OCI-LY1 (cell line): ENCODE measurements around the gene DGCR8.

ENCODE experiments used
- H2AFZ ChIP-seq: fragments of 200-600 bp; sonication (generic), shearing (Covaris generic); 2 replicates; pipeline ENCODE4 v1.6.0; 2014; ENCODE audit warnings: antibody characterized with exemption, mild to moderate bottlenecking, low read length
- H3F3A ChIP-seq: fragments of 200-600 bp; sonication (generic), shearing (Covaris generic); 2 replicates; pipeline ENCODE4 v1.6.0; 2014; ENCODE audit warnings: mild to moderate bottlenecking, antibody characterized with exemption, low read length, moderate library complexity; ENCODE audit not compliant: insufficient read depth
- H3K27ac ChIP-seq: fragments of 200-600 bp; sonication (generic); 2 replicates; pipeline ENCODE4 v1.5.1; 2014; ENCODE audit warnings: low read length, mixed run types, mild to moderate bottlenecking, low read depth; ENCODE audit not compliant: poor library complexity, severe bottlenecking
- H3K27me3 ChIP-seq: fragments of 200-600 bp; sonication (generic); 2 replicates; pipeline ENCODE4 v1.6.0; 2014; ENCODE audit warnings: antibody characterized with exemption, mild to moderate bottlenecking, low read length, moderate library complexity; ENCODE audit not compliant: insufficient read depth
- H3K36me3 ChIP-seq: fragments of 200-600 bp; sonication (generic); 2 replicates; pipeline ENCODE4 v1.6.1; 2014; ENCODE audit warnings: mild to moderate bottlenecking, antibody characterized with exemption, low read length, moderate library complexity, mixed read lengths; ENCODE audit not compliant: insufficient read depth
- H3K4me1 ChIP-seq: fragments of 200-600 bp; sonication (generic); 2 replicates; pipeline ENCODE4 v1.5.1; 2014; ENCODE audit warnings: mild to moderate bottlenecking, low read length, moderate library complexity; ENCODE audit not compliant: insufficient read depth, severe bottlenecking
- H3K4me2 ChIP-seq: fragments of 200-600 bp; sonication (generic), shearing (Covaris generic); 2 replicates; pipeline ENCODE4 v1.6.1; 2014; ENCODE audit warnings: low read length
- H3K4me3 ChIP-seq: fragments of 200-600 bp; sonication (generic); 2 replicates; pipeline ENCODE4 v1.5.1; 2014; ENCODE audit warnings: low read length, low read depth, mild to moderate bottlenecking, mixed read lengths; ENCODE audit not compliant: poor library complexity, severe bottlenecking
- H3K79me2 ChIP-seq: fragments of 200-600 bp; shearing (Covaris generic); 2 replicates; pipeline ENCODE4 v1.6.1; 2016; ENCODE audit warnings: mixed run types, low read length, mixed read lengths; ENCODE audit not compliant: insufficient read depth
- H3K9ac ChIP-seq: fragments of 200-600 bp; sonication (generic), shearing (Covaris generic); 2 replicates; pipeline ENCODE4 v1.6.1; 2014; ENCODE audit warnings: mild to moderate bottlenecking, low read length, mixed read lengths
- H3K9me2 ChIP-seq: fragments of 200-600 bp; sonication (generic), shearing (Covaris generic); 2 replicates; pipeline ENCODE4 v1.6.1; 2014; ENCODE audit warnings: low read depth, mild to moderate bottlenecking, low read length, mixed read lengths
- H3K9me3 ChIP-seq: fragments of 200-600 bp; shearing (Covaris generic); 2 replicates; pipeline ENCODE4 v1.6.1; 2014; ENCODE audit warnings: low read length, mixed read lengths
- H4K20me1 ChIP-seq: fragments of 200-600 bp; sonication (generic), shearing (Covaris generic); 2 replicates; pipeline ENCODE4 v1.6.0; 2016; ENCODE audit warnings: mild to moderate bottlenecking, low read length; ENCODE audit not compliant: insufficient read depth
- EZH2 ChIP-seq: fragments of 200-600 bp; sonication (generic), shearing (Covaris generic); IDR thresholded peaks from 2 replicates; pipeline ENCODE4 v1.8.0; 2017; ENCODE audit warnings: borderline replicate concordance, mixed run types, mild to moderate bottlenecking, antibody characterized with exemption, low read length, moderate library complexity, mixed read lengths
- TF ChIP-seq, protein P1 (sequence below): fragments of 200-600 bp; sonication (generic), shearing (Covaris generic); IDR thresholded peaks from 2 replicates; pipeline ENCODE4 v1.5.1; 2017; ENCODE audit warnings: mild to moderate bottlenecking, antibody characterized with exemption, low read length, moderate library complexity, mixed read lengths

Gene DGCR8

DNA sequence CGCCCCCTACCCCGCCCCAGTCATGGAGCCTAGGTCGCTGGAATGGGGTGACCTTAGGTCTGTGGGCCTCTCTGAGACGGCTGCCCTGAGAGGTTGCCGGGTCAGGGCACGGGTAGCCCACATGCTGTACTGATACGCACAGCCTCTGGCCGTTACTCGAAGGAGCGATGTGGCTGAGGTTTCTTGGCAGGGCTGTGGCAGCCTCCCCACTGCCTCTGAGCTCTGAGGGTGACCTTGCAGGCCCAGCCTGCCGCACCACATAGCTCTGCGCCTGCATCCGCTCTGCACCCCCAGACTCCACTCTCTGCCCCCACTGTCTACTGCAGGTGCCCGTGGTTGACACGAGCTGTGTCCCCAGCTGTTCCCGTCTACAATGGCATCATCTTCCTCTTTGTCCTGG is 58.8 kb downstream of the DGCR8 start:
- no peaks in the 10 kb centered on the region for H3K79me2 ChIP-seq
- H3K4me1 ChIP-seq = peaks cover 18% of the 10 kb centered on the region
- no peak for TF ChIP-seq EZH2
- TF ChIP-seq, protein P1, sequence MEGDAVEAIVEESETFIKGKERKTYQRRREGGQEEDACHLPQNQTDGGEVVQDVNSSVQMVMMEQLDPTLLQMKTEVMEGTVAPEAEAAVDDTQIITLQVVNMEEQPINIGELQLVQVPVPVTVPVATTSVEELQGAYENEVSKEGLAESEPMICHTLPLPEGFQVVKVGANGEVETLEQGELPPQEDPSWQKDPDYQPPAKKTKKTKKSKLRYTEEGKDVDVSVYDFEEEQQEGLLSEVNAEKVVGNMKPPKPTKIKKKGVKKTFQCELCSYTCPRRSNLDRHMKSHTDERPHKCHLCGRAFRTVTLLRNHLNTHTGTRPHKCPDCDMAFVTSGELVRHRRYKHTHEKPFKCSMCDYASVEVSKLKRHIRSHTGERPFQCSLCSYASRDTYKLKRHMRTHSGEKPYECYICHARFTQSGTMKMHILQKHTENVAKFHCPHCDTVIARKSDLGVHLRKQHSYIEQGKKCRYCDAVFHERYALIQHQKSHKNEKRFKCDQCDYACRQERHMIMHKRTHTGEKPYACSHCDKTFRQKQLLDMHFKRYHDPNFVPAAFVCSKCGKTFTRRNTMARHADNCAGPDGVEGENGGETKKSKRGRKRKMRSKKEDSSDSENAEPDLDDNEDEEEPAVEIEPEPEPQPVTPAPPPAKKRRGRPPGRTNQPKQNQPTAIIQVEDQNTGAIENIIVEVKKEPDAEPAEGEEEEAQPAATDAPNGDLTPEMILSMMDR = no peak
- H3K27ac ChIP-seq = no peak overlapping the region
- no peak overlapping the region for H3K4me3 ChIP-seq
- H3K9ac ChIP-seq = no peak overlapping the region
- no peaks in the 10 kb centered on the region for H3K27me3 ChIP-seq
- H4K20me1 ChIP-seq = no peaks in the 10 kb centered on the region
- H3K9me3 ChIP-seq = no peaks in the 10 kb centered on the region
- no peaks in the 10 kb centered on the region for H3K36me3 ChIP-seq
- H3F3A ChIP-seq = no peaks in the 10 kb centered on the region
- H3K9me2 ChIP-seq = no peaks in the 10 kb centered on the region
- no peak overlapping the region for H3K4me2 ChIP-seq
- no peak overlapping the region for H2AFZ ChIP-seq

GRCh38 chr22:20139391-20140106 is 59.5 kb downstream of the DGCR8 start:
- no peaks in the 10 kb centered on the region for H3F3A ChIP-seq
- no peaks in the 10 kb centered on the region for H3K27me3 ChIP-seq
- no peak overlapping the region for H3K4me3 ChIP-seq
- no peak overlapping the region for H3K27ac ChIP-seq
- H4K20me1 ChIP-seq = no peaks in the 10 kb centered on the region
- no peaks in the 10 kb centered on the region for H3K79me2 ChIP-seq
- no peak overlapping the region for H2AFZ ChIP-seq
- TF ChIP-seq, protein P1 = no peak
- TF ChIP-seq EZH2 = no peak
- H3K9me3 ChIP-seq = no peaks in the 10 kb centered on the region
- H3K4me2 ChIP-seq = no peak overlapping the region
- no peak overlapping the region for H3K9ac ChIP-seq
- H3K36me3 ChIP-seq = no peaks in the 10 kb centered on the region
- H3K4me1 ChIP-seq = peaks cover 18% of the 10 kb centered on the region
- H3K9me2 ChIP-seq = no peaks in the 10 kb centered on the region

DNA sequence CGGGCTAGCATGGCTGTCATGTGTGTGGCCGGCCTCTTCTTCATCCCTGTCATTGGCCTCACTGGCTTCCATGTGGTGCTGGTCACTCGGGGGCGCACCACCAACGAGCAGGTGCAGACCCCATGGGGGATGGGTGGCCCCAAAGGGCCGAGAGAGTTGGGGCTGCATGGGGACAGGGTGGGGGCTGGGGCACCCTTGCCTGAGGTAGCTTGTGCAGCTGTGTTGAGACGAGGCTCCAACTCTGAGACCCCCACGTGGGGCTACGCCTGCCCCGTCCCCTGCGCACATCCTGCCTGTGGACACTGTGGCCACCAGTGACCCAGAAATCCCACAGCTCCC is 60.0 kb downstream of the DGCR8 start:
- TF ChIP-seq, protein P1 = no peak
- no peak for TF ChIP-seq EZH2
- no peaks in the 10 kb centered on the region for H3F3A ChIP-seq
- H3K4me2 ChIP-seq = no peak overlapping the region
- H3K9me3 ChIP-seq = no peaks in the 10 kb centered on the region
- H4K20me1 ChIP-seq = no peaks in the 10 kb centered on the region
- no peaks in the 10 kb centered on the region for H3K36me3 ChIP-seq
- H3K9me2 ChIP-seq = no peaks in the 10 kb centered on the region
- no peak overlapping the region for H3K4me3 ChIP-seq
- no peaks in the 10 kb centered on the region for H3K27me3 ChIP-seq
- peaks cover 14% of the 10 kb centered on the region for H3K4me1 ChIP-seq
- no peak overlapping the region for H3K9ac ChIP-seq
- H3K79me2 ChIP-seq = no peaks in the 10 kb centered on the region
- H2AFZ ChIP-seq = no peak overlapping the region
- H3K27ac ChIP-seq = no peak overlapping the region
